ENCODE results near the gene CYP24A1.

DNA sequence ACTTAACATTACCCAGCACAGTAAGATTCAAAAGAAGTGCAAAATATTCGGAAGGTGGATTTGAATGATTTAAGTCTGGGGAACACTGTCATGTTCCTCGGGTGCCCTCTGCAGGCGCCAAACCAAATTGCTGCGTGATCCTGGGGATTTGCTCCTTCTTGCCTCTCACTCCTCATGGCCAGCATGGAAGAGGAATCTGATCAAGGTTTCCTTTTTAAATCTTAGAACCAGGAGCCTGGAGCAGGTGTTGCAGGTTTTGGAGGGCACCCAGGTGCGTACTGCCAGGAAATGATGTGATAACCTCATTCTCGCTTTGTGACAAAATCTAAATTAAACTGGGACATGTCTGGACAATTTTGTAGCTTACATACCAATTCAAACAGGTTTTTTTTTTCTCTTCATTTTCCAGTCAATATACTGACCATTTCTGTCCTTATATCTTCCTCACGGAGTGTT is 26.0 kb upstream of the CYP24A1 start:
- TF ChIP-seq POLR2AphosphoS5 (IDR thresholded peaks at IDR 0.05; ENCODE audit: low read depth, low read length) (no peak), POLR2A (IDR thresholded peaks at IDR 0.05; ENCODE audit: low read depth, low read length) (no peak)

Measured in GM12892 (cell line).